Neuron (in vitro differentiated cells): Measurements from ENCODE around the gene CHMP5.

Experiments
- H2AFZ ChIP-seq: one replicate; pipeline ENCODE4 v1.6.1; 2013; ENCODE audit warnings: low read depth, mild to moderate bottlenecking, inconsistent platforms, low read length, moderate library complexity
- H3K27me3 ChIP-seq: one replicate; pipeline ENCODE4 v1.6.1; 2013; ENCODE audit warnings: low read length; ENCODE audit not compliant: insufficient read depth
- H3K36me3 ChIP-seq: one replicate; pipeline ENCODE4 v1.6.1; 2013; ENCODE audit warnings: low read length; ENCODE audit not compliant: insufficient read depth
- H3K4me1 ChIP-seq: one replicate; pipeline ENCODE4 v1.6.1; 2013; ENCODE audit warnings: low read length; ENCODE audit not compliant: insufficient read depth
- H3K4me3 ChIP-seq: 2 replicates; pipeline ENCODE4 v1.5.1; 2013; ENCODE audit warnings: mild to moderate bottlenecking, low read length, moderate library complexity
- H3K9me3 ChIP-seq: one replicate; pipeline ENCODE4 v1.6.1; 2013; ENCODE audit warnings: low read length

The CHMP5 gene

DNA sequence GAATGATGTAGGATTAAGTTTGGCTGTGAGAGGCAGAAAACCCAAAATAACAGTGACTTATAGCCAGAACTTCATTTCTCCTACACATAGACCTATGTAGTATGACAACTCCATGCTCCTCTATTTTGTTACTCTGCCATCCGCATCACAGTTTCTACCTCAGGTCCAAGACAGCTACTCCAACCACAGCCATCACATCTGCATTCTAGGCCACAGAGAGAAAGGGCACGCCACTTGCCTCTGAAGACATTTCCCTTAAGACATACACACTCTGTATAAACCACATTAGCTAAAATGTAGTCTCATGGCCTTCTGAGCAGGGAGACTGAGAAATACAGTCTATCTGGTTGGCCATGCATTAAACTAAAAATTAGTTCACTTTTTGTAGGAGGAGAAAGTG is 14.9 kb upstream of the CHMP5 start:
- Histone ChIP-seq H3K4me1 (no peaks in the 10 kb centered on the region), H3K36me3 (peaks cover 29% of the 10 kb centered on the region), H3K27me3 (no peaks in the 10 kb centered on the region), H3K9me3 (no peaks in the 10 kb centered on the region), H3K4me3 (no peak overlapping the region), H2AFZ (no peak overlapping the region)

- Histone ChIP-seq H2AFZ (no peak overlapping the region), H3K36me3 (peaks cover 34% of the 10 kb centered on the region), H3K4me1 (no peaks in the 10 kb centered on the region), H3K4me3 (no peak overlapping the region), H3K9me3 (no peaks in the 10 kb centered on the region), H3K27me3 (no peaks in the 10 kb centered on the region)
These were observed 14.3 kb upstream of the CHMP5 start for GRCh38 chr9:33250458-33250995.

GRCh38 chr9:33254211-33254610 is 10.6 kb upstream of the CHMP5 start:
- Histone ChIP-seq H3K27me3 (no peaks in the 10 kb centered on the region), H3K4me1 (no peaks in the 10 kb centered on the region), H3K9me3 (no peaks in the 10 kb centered on the region), H3K36me3 (peaks cover 56% of the 10 kb centered on the region), H2AFZ (no peak overlapping the region), H3K4me3 (no peak overlapping the region)

- no peak overlapping the region for H2AFZ ChIP-seq
- H3K9me3 ChIP-seq = no peaks in the 10 kb centered on the region
- no peaks in the 10 kb centered on the region for H3K27me3 ChIP-seq
- no peaks in the 10 kb centered on the region for H3K4me1 ChIP-seq
- H3K4me3 ChIP-seq = no peak overlapping the region
- peaks cover 60% of the 10 kb centered on the region for H3K36me3 ChIP-seq
These were observed 9.8 kb upstream of the CHMP5 start for GRCh38 chr9:33255014-33255413.

DNA sequence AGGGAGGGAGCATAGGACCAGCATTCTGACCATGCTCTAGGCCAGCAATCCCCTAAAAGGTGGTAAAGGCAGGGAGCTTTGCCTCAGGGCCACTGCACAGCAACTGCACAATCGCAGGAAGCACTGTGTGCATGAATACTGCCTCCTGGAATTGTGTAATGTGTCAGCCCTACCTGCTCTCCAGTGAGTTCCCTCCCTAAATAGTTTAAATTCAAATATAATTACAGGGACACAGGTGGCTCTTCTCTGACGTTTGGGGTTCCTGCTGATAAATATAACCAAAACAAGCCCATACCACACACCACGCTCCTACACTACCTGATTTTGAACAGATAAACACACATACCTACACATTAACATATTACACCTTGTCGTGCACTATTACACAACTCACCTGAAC is 9.4 kb upstream of the CHMP5 start:
- H3K4me1 ChIP-seq = no peaks in the 10 kb centered on the region
- H3K9me3 ChIP-seq = no peaks in the 10 kb centered on the region
- H3K4me3 ChIP-seq = no peak overlapping the region
- H2AFZ ChIP-seq = no peak overlapping the region
- no peaks in the 10 kb centered on the region for H3K27me3 ChIP-seq
- H3K36me3 ChIP-seq = peaks cover 64% of the 10 kb centered on the region

GRCh38 chr9:33256236-33256635 is 8.6 kb upstream of the CHMP5 start:
- no peaks in the 10 kb centered on the region for H3K27me3 ChIP-seq
- H3K9me3 ChIP-seq = no peaks in the 10 kb centered on the region
- H2AFZ ChIP-seq = no peak overlapping the region
- no peaks in the 10 kb centered on the region for H3K4me1 ChIP-seq
- no peak overlapping the region for H3K4me3 ChIP-seq
- peaks cover 71% of the 10 kb centered on the region for H3K36me3 ChIP-seq

GRCh38 chr9:33257276-33257675 is 7.6 kb upstream of the CHMP5 start:
- Histone ChIP-seq H3K9me3 (no peaks in the 10 kb centered on the region), H2AFZ (no peak overlapping the region), H3K4me1 (no peaks in the 10 kb centered on the region), H3K36me3 (peaks cover 80% of the 10 kb centered on the region), H3K27me3 (no peaks in the 10 kb centered on the region), H3K4me3 (no peak overlapping the region)

DNA sequence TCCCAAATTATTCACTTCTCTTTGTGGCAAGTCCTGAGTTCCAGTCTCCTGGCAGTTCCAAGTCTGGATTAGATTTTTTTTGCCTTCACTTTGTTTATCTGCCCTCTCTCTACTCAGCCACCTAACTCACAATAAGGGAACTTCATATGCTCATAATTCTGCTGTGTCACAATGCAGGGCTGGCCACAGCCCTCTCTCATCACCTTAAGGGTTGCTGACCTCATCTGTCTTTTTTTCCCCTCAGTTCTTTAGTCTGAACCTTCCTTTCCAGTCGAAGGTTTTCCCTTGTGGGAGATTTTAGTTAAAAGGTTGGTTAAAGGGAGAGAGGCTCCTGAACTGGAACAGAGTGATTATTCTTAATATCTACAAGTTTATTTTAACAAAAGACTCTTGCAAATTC is 4.5 kb upstream of the CHMP5 start:
- Histone ChIP-seq H3K4me3 (no peak overlapping the region), H3K9me3 (no peaks in the 10 kb centered on the region), H3K27me3 (no peaks in the 10 kb centered on the region), H3K4me1 (peaks cover 2% of the 10 kb centered on the region), H3K36me3 (peaks cover 56% of the 10 kb centered on the region), H2AFZ (no peak overlapping the region)

DNA sequence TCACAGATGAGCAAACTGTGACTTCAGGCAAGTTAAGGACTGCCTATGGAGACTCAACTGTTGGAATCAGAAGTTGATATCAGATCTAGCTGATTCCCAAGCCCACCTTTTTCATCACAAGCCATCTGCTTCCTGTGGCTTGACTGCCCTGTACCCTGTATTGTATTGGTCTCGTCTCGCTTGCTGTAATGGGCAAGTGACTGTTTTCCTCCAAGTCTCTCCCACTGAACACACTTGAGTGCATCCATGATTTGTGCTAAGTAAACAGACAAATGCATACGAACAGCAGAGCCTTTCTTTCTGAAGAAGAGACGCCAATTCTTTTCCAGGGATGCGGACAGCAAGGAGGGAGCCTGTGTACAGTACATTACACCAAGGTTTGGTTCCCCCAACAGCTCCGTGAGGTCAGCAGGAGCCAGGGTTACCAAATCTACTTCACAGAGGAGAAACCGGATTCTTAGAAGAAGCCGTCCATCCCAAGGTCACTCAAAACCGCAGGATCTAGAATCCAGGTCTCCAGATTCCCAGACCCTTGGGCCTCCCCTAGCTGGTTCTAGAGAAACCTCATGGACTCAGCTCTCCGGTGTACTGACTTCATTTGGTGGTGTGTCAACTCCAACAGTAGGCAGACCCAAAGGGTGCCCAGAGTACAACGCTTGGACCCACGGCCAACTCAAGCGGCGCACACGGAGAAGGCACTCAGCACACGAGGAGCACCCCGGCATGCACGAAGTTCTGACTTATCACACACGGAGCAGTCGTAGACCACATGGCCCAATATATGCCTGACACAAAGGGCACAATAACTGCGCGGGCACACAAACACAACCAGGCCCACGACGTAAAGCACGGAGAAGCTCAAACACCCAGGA is 1.5 kb upstream of the CHMP5 start:
- Histone ChIP-seq H3K27me3 (no peaks in the 10 kb centered on the region), H3K36me3 (peaks cover 53% of the 10 kb centered on the region), H2AFZ (peak overlapping the region; percentile 88), H3K4me3 (peak overlapping the region; percentile 74), H3K4me1 (peaks cover 7% of the 10 kb centered on the region), H3K9me3 (no peaks in the 10 kb centered on the region)

- Histone ChIP-seq H2AFZ (peak overlapping the region; percentile 88), H3K36me3 (peaks cover 51% of the 10 kb centered on the region)
These were observed 811 bp upstream of the CHMP5 start for GRCh38 chr9:33264003-33264472.

DNA sequence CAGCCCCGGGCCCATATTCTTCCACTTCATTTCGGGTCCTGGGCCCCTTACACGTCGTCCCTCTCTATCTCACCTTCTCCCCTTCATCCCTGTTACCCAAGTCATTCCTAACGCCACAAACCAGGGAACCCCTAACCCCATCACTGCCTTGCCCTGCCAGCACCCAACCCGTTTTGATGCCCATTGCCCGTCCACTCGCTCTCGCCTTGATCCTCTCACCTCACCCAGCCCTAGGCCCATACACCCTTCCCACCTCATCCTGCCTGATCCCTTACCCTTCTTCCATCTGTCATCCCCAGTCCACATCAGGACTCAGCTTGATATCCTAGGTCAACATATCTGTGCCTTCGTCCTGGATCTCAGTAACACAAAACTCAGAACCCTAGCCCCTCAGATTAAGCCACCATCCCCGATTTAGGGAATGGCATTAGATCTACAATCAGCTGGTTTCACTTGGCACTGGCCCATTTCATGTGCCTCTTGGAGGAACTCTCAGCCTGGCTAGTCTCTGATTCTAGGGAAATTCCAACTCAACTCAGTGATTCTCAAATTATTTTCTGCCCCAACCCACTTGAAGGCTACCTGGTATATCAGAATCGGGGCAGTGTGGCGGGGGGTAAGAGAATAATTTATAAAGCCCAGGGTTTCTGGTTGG is 489 bp downstream of the CHMP5 start:
- Histone ChIP-seq H3K4me3 (peak overlapping the region; percentile 74), H3K9me3 (no peaks in the 10 kb centered on the region), H3K36me3 (peaks cover 50% of the 10 kb centered on the region), H2AFZ (no peak overlapping the region), H3K27me3 (no peaks in the 10 kb centered on the region), H3K4me1 (peaks cover 7% of the 10 kb centered on the region)

More at GRCh38 chr9:33264003-33264472, 811 bp upstream of the CHMP5 start:
- Histone ChIP-seq H3K9me3 (no peaks in the 10 kb centered on the region), H3K27me3 (no peaks in the 10 kb centered on the region), H3K4me3 (peak overlapping the region; percentile 74), H3K4me1 (peaks cover 7% of the 10 kb centered on the region)

DNA sequence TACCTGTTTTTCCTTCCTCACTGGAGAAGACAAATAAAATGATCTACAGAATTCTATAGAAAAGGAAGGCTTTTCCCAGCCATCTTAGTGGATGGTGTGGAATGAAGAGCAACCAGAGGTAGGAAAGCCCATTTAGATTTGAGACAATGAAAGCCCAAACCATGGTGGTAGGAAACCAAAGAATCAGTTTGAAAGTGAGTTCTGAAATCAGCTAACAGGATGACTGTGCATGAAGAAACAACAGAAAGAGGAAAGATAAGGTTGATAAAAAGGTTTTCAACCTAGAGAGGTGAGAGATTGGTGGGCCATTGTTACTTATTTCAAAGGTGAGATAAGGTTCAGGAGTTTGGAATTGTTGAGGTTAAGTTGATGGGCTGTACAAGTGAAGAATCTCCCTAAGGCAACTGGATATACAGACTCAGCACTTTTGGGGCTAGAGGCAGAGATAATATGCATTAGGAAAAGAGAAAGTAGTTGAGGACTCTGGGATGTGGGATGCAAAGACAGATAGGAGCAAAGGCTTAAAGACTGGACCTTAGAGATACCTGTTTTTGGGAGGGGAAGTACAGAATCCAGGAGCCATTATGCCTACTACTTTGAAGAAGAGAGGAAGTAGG is 2.4 kb downstream of the CHMP5 start:
- H2AFZ ChIP-seq = no peak overlapping the region
- no peaks in the 10 kb centered on the region for H3K27me3 ChIP-seq
- H3K4me1 ChIP-seq = peaks cover 7% of the 10 kb centered on the region
- no peak overlapping the region for H3K4me3 ChIP-seq
- H3K9me3 ChIP-seq = no peaks in the 10 kb centered on the region
- H3K36me3 ChIP-seq = peaks cover 49% of the 10 kb centered on the region

- Histone ChIP-seq H3K27me3 (no peaks in the 10 kb centered on the region), H3K9me3 (no peaks in the 10 kb centered on the region), H3K4me3 (no peak overlapping the region), H3K4me1 (peaks cover 7% of the 10 kb centered on the region), H2AFZ (no peak overlapping the region), H3K36me3 (peaks cover 67% of the 10 kb centered on the region)
These were observed 5.3 kb downstream of the CHMP5 start for GRCh38 chr9:33270146-33270545.
